ENCODE results near the gene MIF4GD.

Gene MIF4GD

GRCh38 chr17:75240394-75241142 lies 30.5 kb downstream of the MIF4GD start:
- peak; percentile 54 for DNase-seq
- peaks cover 25% of the 10 kb centered on the region for H3K4me1 Mint-ChIP-seq
- CTCF ChIA-PET: interaction anchor here (0.5 to 4.9 kb wide), 28 partner anchors 8 to 285 kb away, joined by 3 to 42 read pairs (median 4); partner anchors contain the start of genes GGA3, GRB2, LLGL2 and MIF4GD
- H3K27ac Mint-ChIP-seq: peak overlapping the region; percentile 25
- H3K4me3 Mint-ChIP-seq: no peak overlapping the region
- no peaks in the 10 kb centered on the region for H3K27me3 Mint-ChIP-seq
- H3K9me3 Mint-ChIP-seq: no peaks in the 10 kb centered on the region
- peaks cover 59% of the 10 kb centered on the region for H3K36me3 Mint-ChIP-seq

- CTCF ChIA-PET: interaction anchor here (0.7 to 4.9 kb wide), 28 partner anchors 9 to 285 kb away, joined by 3 to 42 read pairs (median 4); partner anchors contain the start of genes GGA3, GRB2, LLGL2 and MIF4GD
- Mint-ChIP-seq H3K27ac (peak overlapping the region; percentile 25), H3K27me3 (no peaks in the 10 kb centered on the region), H3K9me3 (no peaks in the 10 kb centered on the region), H3K4me3 (no peak overlapping the region), H3K36me3 (peaks cover 61% of the 10 kb centered on the region), H3K4me1 (peaks cover 25% of the 10 kb centered on the region)
- no peak for DNase-seq
Measured at GRCh38 chr17:75239778-75240393, 31.1 kb downstream of the MIF4GD start.

GRCh38 chr17:75239214-75239613 lies 31.8 kb downstream of the MIF4GD start:
- CTCF ChIA-PET: interaction anchor here (0.7 to 4.9 kb wide), 14 partner anchors 8 to 277 kb away, joined by 3 to 42 read pairs (median 8); partner anchors contain the start of genes GGA3, GRB2, MRPS7 and NUP85
- Mint-ChIP-seq H3K4me1 (peaks cover 20% of the 10 kb centered on the region), H3K27ac (peak overlapping the region; percentile 52), H3K27me3 (no peaks in the 10 kb centered on the region), H3K36me3 (peaks cover 63% of the 10 kb centered on the region), H3K9me3 (no peaks in the 10 kb centered on the region), H3K4me3 (no peak overlapping the region)
- DNase-seq: no peak

- CTCF ChIA-PET: interaction anchor here (0.6 to 4.9 kb wide), 13 partner anchors 10 to 370 kb away, joined by 3 to 42 read pairs (median 6); partner anchors contain the start of genes GGA3, GRB2, MRPS7 and NUP85
- Mint-ChIP-seq H3K9me3 (no peaks in the 10 kb centered on the region), H3K4me1 (peaks cover 19% of the 10 kb centered on the region), H3K27ac (peak overlapping the region; percentile 47), H3K36me3 (peaks cover 60% of the 10 kb centered on the region), H3K27me3 (no peaks in the 10 kb centered on the region), H3K4me3 (peak overlapping the region; percentile 46)
- peak; percentile 72 for DNase-seq
Measured at GRCh38 chr17:75238684-75239191, 32.3 kb downstream of the MIF4GD start.

- Mint-ChIP-seq H3K9me3 (no peaks in the 10 kb centered on the region), H3K4me3 (no peak overlapping the region), H3K27me3 (no peaks in the 10 kb centered on the region), H3K4me1 (peaks cover 18% of the 10 kb centered on the region), H3K36me3 (peaks cover 56% of the 10 kb centered on the region), H3K27ac (no peak overlapping the region)
- CTCF ChIA-PET: interaction anchor here (0.6 to 4.5 kb wide), 6 partner anchors 9 to 371 kb away, joined by 4 to 42 read pairs (median 10); no protein-coding TSS in a partner anchor
- DNase-seq: no peak
Measured at GRCh38 chr17:75238020-75238580, 32.9 kb downstream of the MIF4GD start.

- CTCF ChIA-PET: interaction anchor here (0.8 to 4.5 kb wide), 7 partner anchors 9 to 124 kb away, joined by 3 to 42 read pairs (median 5); no protein-coding TSS in a partner anchor
- Mint-ChIP-seq H3K27me3 (no peaks in the 10 kb centered on the region), H3K4me1 (peaks cover 13% of the 10 kb centered on the region), H3K4me3 (no peak overlapping the region), H3K27ac (no peak overlapping the region), H3K9me3 (no peaks in the 10 kb centered on the region), H3K36me3 (peaks cover 59% of the 10 kb centered on the region)
- DNase-seq: no peak
Measured at GRCh38 chr17:75237100-75238014, 33.7 kb downstream of the MIF4GD start.

- CTCF ChIA-PET: interaction anchor here (0.5 to 1.1 kb wide), 2 partner anchors 119 to 190 kb away, joined by 3 to 5 read pairs; no protein-coding TSS in a partner anchor
- DNase-seq: no peak
- Mint-ChIP-seq H3K9me3 (no peaks in the 10 kb centered on the region), H3K27me3 (no peaks in the 10 kb centered on the region), H3K27ac (no peak overlapping the region), H3K4me3 (no peak overlapping the region), H3K4me1 (no peaks in the 10 kb centered on the region), H3K36me3 (peaks cover 66% of the 10 kb centered on the region)
Measured at GRCh38 chr17:75232786-75233185, 38.2 kb downstream of the MIF4GD start.

- no peak overlapping the region for H3K4me3 Mint-ChIP-seq
- peaks cover 59% of the 10 kb centered on the region for H3K36me3 Mint-ChIP-seq
- CTCF ChIA-PET: interaction anchor here (0.7 to 2.5 kb wide), 3 partner anchors 8 to 118 kb away, joined by 3 to 11 read pairs (median 5); no protein-coding TSS in a partner anchor
- DNase-seq: no peak
- no peaks in the 10 kb centered on the region for H3K4me1 Mint-ChIP-seq
- no peaks in the 10 kb centered on the region for H3K9me3 Mint-ChIP-seq
- no peaks in the 10 kb centered on the region for H3K27me3 Mint-ChIP-seq
- H3K27ac Mint-ChIP-seq: no peak overlapping the region
Measured at GRCh38 chr17:75231741-75232464, 39.1 kb downstream of the MIF4GD start.

- CTCF ChIA-PET: interaction anchor here (1.0 to 2.5 kb wide), 3 partner anchors 9 to 19 kb away, joined by 3 to 11 read pairs (median 4); no protein-coding TSS in a partner anchor
- Mint-ChIP-seq H3K9me3 (no peaks in the 10 kb centered on the region), H3K27ac (no peak overlapping the region), H3K36me3 (peaks cover 54% of the 10 kb centered on the region), H3K4me1 (no peaks in the 10 kb centered on the region), H3K27me3 (no peaks in the 10 kb centered on the region), H3K4me3 (no peak overlapping the region)
- no peak for DNase-seq
Measured at GRCh38 chr17:75231071-75231470, 40.0 kb downstream of the MIF4GD start.

- no peak for DNase-seq
- Mint-ChIP-seq H3K36me3 (peaks cover 51% of the 10 kb centered on the region), H3K27me3 (no peaks in the 10 kb centered on the region), H3K27ac (no peak overlapping the region), H3K4me3 (no peak overlapping the region), H3K9me3 (no peaks in the 10 kb centered on the region), H3K4me1 (no peaks in the 10 kb centered on the region)
- CTCF ChIA-PET: interaction anchor here (1.7 to 2.3 kb wide), 3 partner anchors 9 to 42 kb away, joined by 5 to 6 read pairs (median 6); partner anchors contain the start of gene MIF4GD
Measured at GRCh38 chr17:75228847-75229246, 42.2 kb downstream of the MIF4GD start.

GRCh38 chr17:75228305-75228704 lies 42.7 kb downstream of the MIF4GD start:
- Mint-ChIP-seq H3K27me3 (no peaks in the 10 kb centered on the region), H3K36me3 (peaks cover 53% of the 10 kb centered on the region), H3K9me3 (no peaks in the 10 kb centered on the region), H3K4me3 (no peak overlapping the region), H3K27ac (no peak overlapping the region), H3K4me1 (no peaks in the 10 kb centered on the region)
- DNase-seq: no peak
- CTCF ChIA-PET: interaction anchor here (1.7 to 2.3 kb wide), 3 partner anchors 10 to 43 kb away, joined by 5 to 6 read pairs (median 6); partner anchors contain the start of gene MIF4GD

- no peaks in the 10 kb centered on the region for H3K4me1 Mint-ChIP-seq
Measured at GRCh38 chr17:75227729-75228128, 43.3 kb downstream of the MIF4GD start.

More at GRCh38 chr17:75227729-75228128, 43.3 kb downstream of the MIF4GD start:
- Mint-ChIP-seq H3K27me3 (no peaks in the 10 kb centered on the region), H3K9me3 (no peaks in the 10 kb centered on the region), H3K4me3 (no peak overlapping the region), H3K36me3 (peaks cover 51% of the 10 kb centered on the region), H3K27ac (no peak overlapping the region)
- no peak for DNase-seq
- CTCF ChIA-PET: interaction anchor here (1.7 kb wide), 2 partner anchors 10 to 12 kb away, joined by 5 to 6 read pairs; no protein-coding TSS in a partner anchor

All from activated naive CD4-positive, alpha-beta T cell treated with anti-CD3 and anti-CD28 coated beads, Interleukin-2, amount 10 ng/mL, durations not matched to agents 7 days and 5 days (primary cell).